GM13976 (cell line): Measurements from ENCODE around the gene TRIM49D1.
"Not testable (repeated sequence)": the region's sequence is repeated elsewhere in the genome, so short reads cannot be mapped to it uniquely, and the experiment has no call there.

Experiments
- DNase-seq: peaks from one replicate; pipeline ENCODE4 v3.0.0; 2012; ENCODE audit warnings: low spot score
- CTCF ChIP-seq: IDR thresholded peaks from 2 replicates; pipeline ENCODE4 v1.5.1; 2012; ENCODE audit warnings: borderline replicate concordance, mild to moderate bottlenecking; ENCODE audit not compliant: insufficient read depth; ENCODE audit errors: extremely low read depth, missing control alignments, control extremely low read depth
- in situ Hi-C: fragments of 300-500 bp; cut with MboI; formaldehyde crosslinking; loops from one replicate; pipeline ENCODE4 v1.12.0; 2022; ENCODE audit warnings: low sequenced_read_pairs, mixed read lengths, inconsistent platforms; ENCODE audit not compliant: unreplicated experiment

TRIM49D1 gene

GRCh38 chr11:89922195-89922660 is at the start of gene TRIM49D1:
TRIM49D1 (minus strand) TSS chr11:89922245; CDS start chr11:89917710, 4,535 bp downstream.
- TF ChIP-seq CTCF: no peak
- no peak for DNase-seq
- in situ Hi-C loops: no loop called here

GRCh38 chr11:89965737-89966136 is 43.7 kb upstream of the TRIM49D1 start, which contains the start of gene TRIM64:
TRIM64 (plus strand) TSS chr11:89966037; CDS start chr11:89968504, 2,467 bp downstream.
- in situ Hi-C loops, DNase-seq: not testable (repeated sequence)

- in situ Hi-C loops, DNase-seq: not testable (repeated sequence)
These were observed 38.8 kb upstream of the TRIM49D1 start for GRCh38 chr11:89960833-89961232.

GRCh38 chr11:89923764-89924163 is 1.7 kb upstream of the TRIM49D1 start, which contains the start of gene TRIM49D2:
TRIM49D2 (plus strand) TSS chr11:89924064; CDS start chr11:89926762, 2,698 bp downstream.
- DNase-seq, in situ Hi-C loops: not testable (repeated sequence)

- in situ Hi-C loops, DNase-seq: not testable (repeated sequence)
These were observed 21.2 kb downstream of the TRIM49D1 start for GRCh38 chr11:89900809-89901208.

- in situ Hi-C loops, DNase-seq: not testable (repeated sequence)
These were observed 28.8 kb downstream of the TRIM49D1 start for GRCh38 chr11:89893245-89893644.

GRCh38 chr11:89877511-89877910 is 44.5 kb downstream of the TRIM49D1 start:
- in situ Hi-C loops, DNase-seq: not testable (repeated sequence)

- in situ Hi-C loops, DNase-seq: not testable (repeated sequence)
These were observed 49.5 kb downstream of the TRIM49D1 start for GRCh38 chr11:89872588-89872987.

- in situ Hi-C loops, DNase-seq: not testable (repeated sequence)
These were observed 56.8 kb downstream of the TRIM49D1 start for GRCh38 chr11:89865223-89865622.

- DNase-seq, in situ Hi-C loops: not testable (repeated sequence)
These were observed 57.9 kb downstream of the TRIM49D1 start for GRCh38 chr11:89863906-89864704.
